ENCODE measurements around the gene SLC15A4. TPM values are rescaled to one million over a fixed set of nuclear protein-coding genes. Genes with fewer than 3 reads are reported as not detected.

SLC15A4 gene
- total and polyA plus RNA-seq, 9 of the 15 experiments (the other 6 are each of a cell fraction or from before 2014, with no cell fraction given), result 5.5 to 20.8 (median 10.1) TPM

DNA sequence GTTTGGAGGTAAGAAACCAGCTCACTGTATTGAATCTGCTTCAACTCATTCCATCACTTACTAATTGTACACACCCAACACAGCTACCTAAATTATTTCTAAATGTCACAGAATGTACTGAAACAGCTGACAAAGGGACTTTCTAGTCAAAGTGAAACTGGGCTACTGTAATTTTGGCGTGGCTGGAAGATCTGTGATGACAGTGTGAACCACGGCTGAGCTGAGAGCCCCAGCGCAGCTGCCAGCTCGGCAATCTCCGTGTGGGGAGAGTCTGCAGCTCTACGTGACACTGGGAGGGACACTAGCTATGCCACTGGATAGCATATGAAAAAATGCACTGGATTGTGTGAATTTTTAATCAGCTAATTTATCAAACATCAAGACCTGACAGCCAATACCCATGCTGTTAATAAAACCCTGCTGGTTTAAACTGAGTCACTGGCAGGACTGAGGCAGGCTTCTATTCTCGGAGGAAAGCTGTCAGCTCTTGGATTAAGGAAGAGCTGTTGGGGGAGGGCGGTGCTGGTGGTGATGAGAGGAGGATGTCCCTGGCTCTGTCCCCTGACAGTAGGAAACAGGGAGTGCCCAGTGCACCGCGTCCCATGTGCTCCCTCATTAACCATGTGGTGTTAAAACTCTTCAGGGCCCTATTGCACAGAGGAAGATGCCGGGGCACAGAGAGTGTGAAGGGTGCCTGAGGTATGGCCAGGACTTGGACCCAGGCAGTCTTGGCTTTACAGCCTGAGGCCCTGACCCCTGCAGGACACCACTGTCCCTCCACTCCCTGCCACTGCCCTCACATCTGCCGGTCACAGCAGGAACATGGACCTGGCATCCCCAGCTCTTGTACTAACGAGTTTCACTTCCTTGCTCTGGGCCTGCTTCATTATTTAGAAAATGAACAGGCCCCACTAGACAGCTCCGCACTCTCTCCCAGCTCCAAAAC is 13.3 kb downstream of the SLC15A4 start:
- no peak for FAIRE-seq
- in situ Hi-C loops (cut with MboI), result no loop called here
- WGBS (ENCODE audit: insufficient coverage, low coverage, missing lambda C conversion rate), result 84% methylated on average over 13 of the region's 14 CpGs
- Histone ChIP-seq H3K4me2 (ENCODE audit: insufficient read depth, low read length) (no peak overlapping the region), H3K36me3 (ENCODE audit: control insufficient read depth, insufficient read depth, low read length) (peaks cover 68% of the 10 kb centered on the region), H3K4me1 (replicated peaks in 1 of 2; ENCODE audit: control insufficient read depth in 2 of 2, insufficient read depth in 2 of 2, low read length in 2 of 2) (no peaks in the 10 kb centered on the region), H3K27me3 (ENCODE audit: control insufficient read depth in 2 of 2, insufficient read depth in 2 of 2, low read length in 2 of 2) (no peaks in the 10 kb centered on the region), H4K20me1 (replicated peaks; ENCODE audit: control insufficient read depth, insufficient read depth, low read length) (no peaks in the 10 kb centered on the region), H3K9me3 (replicated peaks; ENCODE audit: control insufficient read depth, insufficient read depth, low read depth, low read length) (no peaks in the 10 kb centered on the region), H3K9me1 (ENCODE audit: control insufficient read depth, insufficient read depth, low read length) (no peaks in the 10 kb centered on the region), H3K79me2 (ENCODE audit: control insufficient read depth, insufficient read depth, low read length) (peaks cover 27% of the 10 kb centered on the region), H3K27ac (ENCODE audit: extremely low read depth, low read depth, low read length) (no peak overlapping the region), H2AFZ (ENCODE audit: low read depth, low read length) (no peak overlapping the region), H3K9ac (ENCODE audit: insufficient read depth in 1 of 2, low read depth in 2 of 2, low read length in 2 of 2) (peak overlapping the region in 1 of 2 experiments; percentile 61; a peak in 1 of 4 replicates), H3K4me3 (no peak overlapping the region)
- TF ChIP-seq, protein P1, sequence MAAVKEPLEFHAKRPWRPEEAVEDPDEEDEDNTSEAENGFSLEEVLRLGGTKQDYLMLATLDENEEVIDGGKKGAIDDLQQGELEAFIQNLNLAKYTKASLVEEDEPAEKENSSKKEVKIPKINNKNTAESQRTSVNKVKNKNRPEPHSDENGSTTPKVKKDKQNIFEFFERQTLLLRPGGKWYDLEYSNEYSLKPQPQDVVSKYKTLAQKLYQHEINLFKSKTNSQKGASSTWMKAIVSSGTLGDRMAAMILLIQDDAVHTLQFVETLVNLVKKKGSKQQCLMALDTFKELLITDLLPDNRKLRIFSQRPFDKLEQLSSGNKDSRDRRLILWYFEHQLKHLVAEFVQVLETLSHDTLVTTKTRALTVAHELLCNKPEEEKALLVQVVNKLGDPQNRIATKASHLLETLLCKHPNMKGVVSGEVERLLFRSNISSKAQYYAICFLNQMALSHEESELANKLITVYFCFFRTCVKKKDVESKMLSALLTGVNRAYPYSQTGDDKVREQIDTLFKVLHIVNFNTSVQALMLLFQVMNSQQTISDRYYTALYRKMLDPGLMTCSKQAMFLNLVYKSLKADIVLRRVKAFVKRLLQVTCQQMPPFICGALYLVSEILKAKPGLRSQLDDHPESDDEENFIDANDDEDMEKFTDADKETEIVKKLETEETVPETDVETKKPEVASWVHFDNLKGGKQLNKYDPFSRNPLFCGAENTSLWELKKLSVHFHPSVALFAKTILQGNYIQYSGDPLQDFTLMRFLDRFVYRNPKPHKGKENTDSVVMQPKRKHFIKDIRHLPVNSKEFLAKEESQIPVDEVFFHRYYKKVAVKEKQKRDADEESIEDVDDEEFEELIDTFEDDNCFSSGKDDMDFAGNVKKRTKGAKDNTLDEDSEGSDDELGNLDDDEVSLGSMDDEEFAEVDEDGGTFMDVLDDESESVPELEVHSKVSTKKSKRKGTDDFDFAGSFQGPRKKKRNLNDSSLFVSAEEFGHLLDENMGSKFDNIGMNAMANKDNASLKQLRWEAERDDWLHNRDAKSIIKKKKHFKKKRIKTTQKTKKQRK (IDR thresholded peaks at IDR 0.05; ENCODE audit: borderline replicate concordance, low read depth, low read length), result no peak
- TF ChIP-seq CBX8 (IDR thresholded peaks at IDR 0.05; ENCODE audit: borderline replicate concordance, extremely low read depth, low read depth, low read length, poor library complexity, severe bottlenecking) (no peak), ARID1B (IDR thresholded peaks at IDR 0.05) (no peak), ZFP36 (IDR thresholded peaks at IDR 0.05; ENCODE audit: low read depth, low read length, partially characterized antibody) (no peak), ASH1L (IDR thresholded peaks at IDR 0.05; ENCODE audit: borderline replicate concordance, low read depth, partially characterized antibody) (no peak), FOXK2 (conservative IDR thresholded peaks at IDR 0.05 in 1 of 2, IDR thresholded peaks at IDR 0.05 in 1 of 2; ENCODE audit: low read depth in 2 of 2) (no peak), SMAD3 (CRISPR knock-in tag; conservative IDR thresholded peaks at IDR 0.05) (no peak), YY1 (IDR thresholded peaks at IDR 0.05; ENCODE audit: borderline replicate concordance in 1 of 3, control insufficient read depth in 1 of 3, extremely low read depth in 1 of 3, insufficient read depth in 3 of 3, insufficient read length in 1 of 3, insufficient replicate concordance in 2 of 3, low read depth in 1 of 3, low read length in 2 of 3) (no peak), HEY1 (CRISPR knock-in tag; IDR thresholded peaks at IDR 0.05; ENCODE audit: borderline replicate concordance) (no peak), ELF4 (CRISPR knock-in tag; IDR thresholded peaks at IDR 0.05) (no peak), TAF15 (IDR thresholded peaks at IDR 0.05; ENCODE audit: low read depth, low read length) (no peak), PHTF2 (CRISPR knock-in tag; IDR thresholded peaks at IDR 0.05) (no peak), BACH1 (tag; IDR thresholded peaks at IDR 0.05) (no peak), EP300 (IDR thresholded peaks at IDR 0.05; ENCODE audit: low read length) (no peak)
- TF ChIP-seq, protein P2, sequence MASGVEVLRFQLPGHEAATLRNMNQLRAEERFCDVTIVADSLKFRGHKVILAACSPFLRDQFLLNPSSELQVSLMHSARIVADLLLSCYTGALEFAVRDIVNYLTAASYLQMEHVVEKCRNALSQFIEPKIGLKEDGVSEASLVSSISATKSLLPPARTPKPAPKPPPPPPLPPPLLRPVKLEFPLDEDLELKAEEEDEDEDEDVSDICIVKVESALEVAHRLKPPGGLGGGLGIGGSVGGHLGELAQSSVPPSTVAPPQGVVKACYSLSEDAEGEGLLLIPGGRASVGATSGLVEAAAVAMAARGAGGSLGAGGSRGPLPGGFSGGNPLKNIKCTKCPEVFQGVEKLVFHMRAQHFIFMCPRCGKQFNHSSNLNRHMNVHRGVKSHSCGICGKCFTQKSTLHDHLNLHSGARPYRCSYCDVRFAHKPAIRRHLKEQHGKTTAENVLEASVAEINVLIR (CRISPR knock-in tag; IDR thresholded peaks at IDR 0.05), result no peak
- no TSS peak for BruUV-seq (replicated peaks)
- DNase-seq (ENCODE audit: extremely low read depth in 1 of 4, low spot score in 3 of 4), result no peak
- POLR2A ChIA-PET, result interaction anchor here (0.7 to 1.2 kb wide), 3 partner anchors 12 to 393 kb away, joined by 3 to 4 read pairs (median 3); no protein-coding TSS in a partner anchor
- CTCF ChIA-PET (ENCODE audit: low intra/inter-chr PET ratio), result no interaction called here
- peak; percentile 26; the same call in 1 of the 3 replicates for ATAC-seq
- intact Hi-C loops (cut with micrococcal nuclease), result no loop called here
